ENCODE data around the gene SLC18A2. TPM values are rescaled to one million over a fixed set of nuclear protein-coding genes. Genes with fewer than 3 reads are reported as not detected.

SLC18A2 gene
- total RNA-seq, 1 experiment from 2014 or later: 4.0 TPM

- no peaks in the 10 kb centered on the region for H3K27me3 ChIP-seq (ENCODE audit: insufficient read depth, low read length)
- no peak overlapping the region for H2BK120ac ChIP-seq (ENCODE audit: low read depth, low read length, poor library complexity, severe bottlenecking)
- H3T11ph ChIP-seq (ENCODE audit: low read length): no peak overlapping the region
- no peaks in the 10 kb centered on the region for H3K9me3 Mint-ChIP-seq
- no peak overlapping the region for H3K14ac ChIP-seq (ENCODE audit: insufficient read depth, low read length)
- H3K79me1 ChIP-seq (ENCODE audit: insufficient read depth, low read depth, low read length, poor library complexity, severe bottlenecking): no peaks in the 10 kb centered on the region
- no peak overlapping the region for H3K27ac Mint-ChIP-seq
- no peaks in the 10 kb centered on the region for H3K27me3 Mint-ChIP-seq (ENCODE audit: low read depth)
- no peak overlapping the region for H3K27ac ChIP-seq (ENCODE audit: insufficient read length, low read depth, low read length)
- H2BK5ac ChIP-seq (ENCODE audit: insufficient read length, low read length): no peak overlapping the region
- no peaks in the 10 kb centered on the region for H3K36me3 Mint-ChIP-seq (ENCODE audit: insufficient read depth in 1 of 3, low read depth in 3 of 3)
- H3K9me3 ChIP-seq (ENCODE audit: control insufficient read depth, low read depth, low read length): no peaks in the 10 kb centered on the region
- H3K4me1 Mint-ChIP-seq: peaks cover 16 to 32% of the 10 kb centered on the region in 2 experiments
- H4K20me1 ChIP-seq (ENCODE audit: control insufficient read depth, insufficient read depth, insufficient read length): no peaks in the 10 kb centered on the region
- H3K9ac ChIP-seq (ENCODE audit: extremely low read depth, insufficient read length, low read length): no peak overlapping the region
- no peak overlapping the region for H2AK5ac ChIP-seq (ENCODE audit: insufficient read length, low read length)
- peak; percentile 22 for DNase-seq
- H3K4me2 ChIP-seq (ENCODE audit: insufficient read depth, insufficient read length, low read length): no peak overlapping the region
- H2AFZ ChIP-seq (ENCODE audit: low read length): no peak overlapping the region
- no peak overlapping the region for H3K23ac ChIP-seq (ENCODE audit: insufficient read length, low read depth, low read length)
- no peak overlapping the region for H2BK20ac ChIP-seq (ENCODE audit: low read depth, low read length, poor library complexity, severe bottlenecking)
- no peak overlapping the region for H3K4ac ChIP-seq (ENCODE audit: low read depth, low read length)
- no peak overlapping the region for H3K18ac ChIP-seq (ENCODE audit: insufficient read length, low read depth, low read length)
- H2BK15ac ChIP-seq (ENCODE audit: low read depth, low read length): no peak overlapping the region
- H4K5ac ChIP-seq (ENCODE audit: insufficient read length, low read depth, low read length): no peak overlapping the region
- WGBS (ENCODE audit: extremely low coverage, insufficient read length, low lambda C conversion rate): no CpG with 5 or more reads among the region's 9 CpGs
- no peak overlapping the region for H3K56ac ChIP-seq (ENCODE audit: insufficient read length, low read depth, low read length)
- H3K23me2 ChIP-seq (ENCODE audit: insufficient read length, low read depth, low read length, poor library complexity, severe bottlenecking): no peaks in the 10 kb centered on the region
- H3K79me2 ChIP-seq (ENCODE audit: insufficient read depth, low read length): no peaks in the 10 kb centered on the region
- no peak overlapping the region for H4K91ac ChIP-seq (ENCODE audit: insufficient read length, low read depth, low read length)
- TF ChIP-seq, protein P1, sequence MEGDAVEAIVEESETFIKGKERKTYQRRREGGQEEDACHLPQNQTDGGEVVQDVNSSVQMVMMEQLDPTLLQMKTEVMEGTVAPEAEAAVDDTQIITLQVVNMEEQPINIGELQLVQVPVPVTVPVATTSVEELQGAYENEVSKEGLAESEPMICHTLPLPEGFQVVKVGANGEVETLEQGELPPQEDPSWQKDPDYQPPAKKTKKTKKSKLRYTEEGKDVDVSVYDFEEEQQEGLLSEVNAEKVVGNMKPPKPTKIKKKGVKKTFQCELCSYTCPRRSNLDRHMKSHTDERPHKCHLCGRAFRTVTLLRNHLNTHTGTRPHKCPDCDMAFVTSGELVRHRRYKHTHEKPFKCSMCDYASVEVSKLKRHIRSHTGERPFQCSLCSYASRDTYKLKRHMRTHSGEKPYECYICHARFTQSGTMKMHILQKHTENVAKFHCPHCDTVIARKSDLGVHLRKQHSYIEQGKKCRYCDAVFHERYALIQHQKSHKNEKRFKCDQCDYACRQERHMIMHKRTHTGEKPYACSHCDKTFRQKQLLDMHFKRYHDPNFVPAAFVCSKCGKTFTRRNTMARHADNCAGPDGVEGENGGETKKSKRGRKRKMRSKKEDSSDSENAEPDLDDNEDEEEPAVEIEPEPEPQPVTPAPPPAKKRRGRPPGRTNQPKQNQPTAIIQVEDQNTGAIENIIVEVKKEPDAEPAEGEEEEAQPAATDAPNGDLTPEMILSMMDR (conservative IDR thresholded peaks at IDR 0.05): no peak
- H4K8ac ChIP-seq (replicated peaks; ENCODE audit: insufficient read length, low read depth, low read length): no peak overlapping the region
- no peak overlapping the region for H2BK12ac ChIP-seq (ENCODE audit: insufficient read length, low read depth, low read length)
- H3K4me1 ChIP-seq (ENCODE audit: insufficient read depth, low read length): no peaks in the 10 kb centered on the region
- H3K4me3 Mint-ChIP-seq: no peak overlapping the region
Measured at GRCh38 chr10:117253908-117254307, 13.0 kb downstream of the SLC18A2 start.

Measured in H9 (cell line).